Small intestine (tissue), 7 donors: ENCODE results near the gene CLSTN3. TPM values are rescaled to one million over a fixed set of nuclear protein-coding genes. Genes with fewer than 3 reads are reported as not detected.

Experiments
- DNase-seq, 2 donors: peaks; one replicate each; pipeline versions ENCODE4 v3.0.0 to v3.0.0-alpha.2; 2013
- FAIRE-seq: peaks from 2 replicates; lab custom pipeline; 2012; peaks lifted over from hg19 to GRCh38; lab: Jason Lieb, UNC
- H3K27ac ChIP-seq, 3 donors: one replicate each; pipeline ENCODE4 v1.5.1; 2013; ENCODE audit warnings: low read length in 2 of 3, mild to moderate bottlenecking in 2 of 3, control low read depth in 1 of 3, inconsistent platforms in 1 of 3, low read depth in 1 of 3, moderate library complexity in 1 of 3
- H3K27me3 ChIP-seq, 3 donors: one replicate each; pipeline ENCODE4 v1.6.1; 2013; ENCODE audit warnings: low read length in 3 of 3, inconsistent platforms in 1 of 3; ENCODE audit not compliant: control insufficient read depth in 3 of 3, insufficient read depth in 3 of 3
- H3K36me3 ChIP-seq, 3 donors: one replicate each; pipeline ENCODE4 v1.6.1; 2013; ENCODE audit warnings: low read length in 3 of 3, inconsistent platforms in 1 of 3, low read depth in 1 of 3, mild to moderate bottlenecking in 1 of 3, moderate library complexity in 1 of 3; ENCODE audit not compliant: control insufficient read depth in 3 of 3, insufficient read depth in 2 of 3
- H3K4me1 ChIP-seq, 3 donors: one replicate each; pipeline ENCODE4 v1.6.1; 2013; ENCODE audit warnings: low read length in 2 of 3, inconsistent platforms in 1 of 3, low read depth in 1 of 3, mild to moderate bottlenecking in 1 of 3, moderate library complexity in 1 of 3; ENCODE audit not compliant: control insufficient read depth in 3 of 3, insufficient read depth in 2 of 3
- H3K4me3 ChIP-seq, 3 donors: one replicate each; pipeline ENCODE4 v1.5.1; 2013; ENCODE audit warnings: low read length in 3 of 3, control low read depth in 1 of 3, inconsistent platforms in 1 of 3, low read depth in 1 of 3, mild to moderate bottlenecking in 1 of 3, moderate library complexity in 1 of 3
- H3K9me3 ChIP-seq, 2 donors: one replicate each; pipeline ENCODE4 v1.6.1; 2013; ENCODE audit warnings: low read depth in 1 of 2, low read length in 1 of 2; ENCODE audit not compliant: control insufficient read depth in 2 of 2, insufficient read depth in 1 of 2
- WGBS, 3 donors: extraction: QIAGEN DNeasy Blood & Tissue Kit; methylation state at CpG; one replicate each; pipeline ENCODE4 v1.1.7; 2013; 5-methylcytosine and 5-hydroxymethylcytosine counted together
- polyA plus RNA-seq, 4 donors: library from polyadenylated mRNA; stranded (reverse) in 3 of 4; unstranded in 1 of 4; fragments of 200-250 nt in 3 of 4; fragments of 120-200 nt in 1 of 4; gene quantifications; one replicate each; pipeline versions ENCODE4 v1.2.1 to v1.2.3, GENCODE V29; 2013
- donor health status: healthy with polysubstance abuse.
- donor health status: control.
- donor health status: control.
- donor health status: Bipolar disorder and iron deficiency.
- donor health status: healthy.

Gene CLSTN3
- polyA plus RNA-seq, 4 donors: 6.5 to 61.6 (median 13.8) TPM

DNA sequence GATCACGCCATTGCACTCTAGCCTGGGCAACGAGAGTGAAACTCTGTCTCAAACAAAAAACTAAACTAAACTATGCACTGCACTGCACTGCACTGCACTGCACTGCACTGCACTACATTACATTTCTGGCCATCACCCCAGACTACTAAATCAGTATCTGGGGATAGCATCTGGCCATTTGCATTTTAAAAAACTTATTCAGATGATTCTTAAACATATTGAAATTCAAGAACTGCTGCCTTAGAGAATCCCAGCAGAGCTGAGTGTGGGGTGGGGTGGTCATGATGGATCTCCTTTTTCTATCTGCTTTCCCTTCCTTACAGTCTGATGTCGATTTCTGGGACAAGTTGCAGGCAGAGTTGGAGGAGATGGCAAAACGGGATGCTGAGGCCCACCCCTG lies 72.9 kb downstream of the CLSTN3 start:
- H3K36me3 ChIP-seq: peaks cover 9 to 32% (median 12%) of the 10 kb centered on the region in 3 donors
- no peak for FAIRE-seq

DNA sequence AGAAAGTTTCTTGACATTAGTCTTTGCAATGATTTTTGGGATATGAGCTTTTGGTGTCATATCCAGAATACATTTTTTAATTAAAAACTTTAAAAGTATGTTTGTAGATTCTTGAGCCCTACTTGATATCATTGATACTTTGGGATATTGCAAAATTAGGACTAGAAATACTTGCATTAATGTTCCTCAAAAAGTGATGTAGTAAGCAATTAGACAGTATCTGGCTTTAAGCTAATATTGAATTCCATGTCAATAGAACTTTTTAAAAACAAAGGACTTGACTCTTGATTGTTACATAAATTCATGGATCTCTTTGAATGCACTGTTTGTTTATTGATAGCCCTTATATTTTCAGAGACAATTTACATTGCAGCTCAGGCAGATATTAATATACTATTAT lies 74.9 kb downstream of the CLSTN3 start:
- no peak for FAIRE-seq
- no peaks in the 10 kb centered on the region for H3K4me1 ChIP-seq
- H3K9me3 ChIP-seq: peaks cover 0 to 8% of the 10 kb centered on the region in 2 donors
- no peaks in the 10 kb centered on the region for H3K27me3 ChIP-seq
- DNase-seq: no peak
- H3K27ac ChIP-seq: no peak overlapping the region
- H3K36me3 ChIP-seq: peaks cover 18 to 47% (median 19%) of the 10 kb centered on the region in 3 donors
- no peak overlapping the region for H3K4me3 ChIP-seq

More for the DNA sequence above, 72.9 kb downstream of the CLSTN3 start:
- H3K4me1 ChIP-seq: peaks cover 0 to 5% (median 0%) of the 10 kb centered on the region in 3 donors
- no peak overlapping the region for H3K4me3 ChIP-seq
- DNase-seq: no peak
- H3K27ac ChIP-seq: no peak overlapping the region
- 93 to 94% (median 93%) methylated on average over 4 of the region's 4 CpGs for WGBS, 3 donors
- no peaks in the 10 kb centered on the region for H3K9me3 ChIP-seq
- no peaks in the 10 kb centered on the region for H3K27me3 ChIP-seq

DNA sequence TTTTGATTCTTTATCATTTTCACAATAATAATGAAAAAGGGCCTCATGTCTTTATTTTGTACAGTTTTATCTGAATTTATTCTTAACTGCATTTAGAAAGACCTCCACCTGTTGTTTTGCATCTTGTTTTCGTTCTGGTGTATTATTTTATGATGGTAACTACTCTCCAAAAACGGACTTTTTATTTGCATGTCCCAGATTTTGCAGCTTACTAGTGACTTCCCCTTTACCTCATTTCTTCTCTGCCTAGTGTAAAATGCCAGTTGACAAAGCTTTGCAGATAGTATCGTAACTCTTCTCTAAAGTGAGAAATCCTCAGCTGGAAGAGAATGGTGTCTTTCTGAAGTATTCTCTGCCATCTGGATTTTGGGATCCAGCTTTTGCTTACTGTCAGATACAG lies 76.5 kb downstream of the CLSTN3 start:
- Histone ChIP-seq H3K27ac (no peak overlapping the region), H3K4me1 (no peaks in the 10 kb centered on the region), H3K4me3 (no peak overlapping the region), H3K9me3 (peaks cover 0 to 14% of the 10 kb centered on the region in 2 donors), H3K36me3 (peaks cover 23 to 52% (median 28%) of the 10 kb centered on the region in 3 donors), H3K27me3 (no peaks in the 10 kb centered on the region)
- no peak for DNase-seq
- no peak for FAIRE-seq
- 85 to 91% (median 90%) methylated on average over 3 of the region's 3 CpGs for WGBS, 3 donors

DNA sequence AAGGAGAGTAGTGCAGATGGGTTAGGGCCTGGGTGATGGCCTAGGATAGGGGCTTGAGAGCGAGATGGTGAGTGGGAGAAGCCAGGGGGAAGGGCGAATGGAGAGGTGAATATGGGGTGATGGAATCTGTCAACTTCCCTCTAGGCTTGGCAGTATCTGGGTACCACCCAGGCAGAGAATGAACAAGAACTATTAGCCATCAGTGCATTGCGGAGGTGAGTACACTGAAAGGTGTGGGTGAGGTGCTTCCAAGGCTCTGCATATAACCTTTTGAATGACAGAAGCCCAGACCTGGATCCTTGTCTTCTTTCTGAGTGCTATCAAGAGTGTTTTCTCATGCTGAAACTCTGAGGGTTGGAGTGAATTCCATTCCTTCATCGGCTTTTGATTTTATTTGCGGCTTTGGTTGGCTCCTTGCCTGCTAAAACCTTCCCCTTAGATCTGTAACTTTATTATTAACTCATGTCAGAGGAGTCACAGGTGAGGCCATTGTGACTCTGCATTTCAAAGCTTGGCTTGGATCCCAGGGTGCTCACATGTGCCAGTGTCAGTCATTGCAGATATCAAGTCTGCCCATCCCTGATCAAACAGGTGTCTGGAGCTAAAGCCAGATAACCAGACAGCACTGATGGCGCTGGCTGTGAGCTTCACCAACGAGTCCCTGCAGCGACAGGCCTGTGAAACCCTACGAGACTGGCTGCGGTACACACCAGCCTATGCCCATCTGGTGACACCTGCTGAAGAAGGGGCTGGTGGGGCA lies 77.9 kb downstream of the CLSTN3 start:
- 64 to 87% (median 71%) methylated on average over 10 of the region's 10 CpGs for WGBS, 3 donors
- H3K36me3 ChIP-seq: peaks cover 18 to 45% (median 25%) of the 10 kb centered on the region in 3 donors

More for the DNA sequence above, 77.9 kb downstream of the CLSTN3 start:
- Histone ChIP-seq H3K9me3 (peaks cover 0 to 19% of the 10 kb centered on the region in 2 donors), H3K4me1 (no peaks in the 10 kb centered on the region), H3K27me3 (no peaks in the 10 kb centered on the region), H3K27ac (no peak overlapping the region), H3K4me3 (no peak overlapping the region)
- FAIRE-seq (no peak), DNase-seq (peak in 1 of 2 donors; percentile 21)

Other genes starting within 250 kb of the CLSTN3 start
- 1 to 10 TPM; 3.6 to 8.2 (median 4.7) TPM for gene LRRC23, start 225.5 kb upstream of the CLSTN3 start, polyA plus RNA-seq
- gene ENO2, start 215.8 kb upstream of the CLSTN3 start, polyA plus RNA-seq: 10 to 100 TPM in 1 of 4 donors, 1 to 10 TPM in 2, under 1 TPM in 1; 0.67 to 19.1 (median 3.1) TPM
- gene ATN1, start 202.4 kb upstream of the CLSTN3 start, polyA plus RNA-seq: 10 to 100 TPM; 34.0 to 63.3 (median 46.2) TPM
- not detected for gene RNU7-1, start 186.6 kb upstream of the CLSTN3 start, polyA plus RNA-seq
- gene C12orf57, start 186.3 kb upstream of the CLSTN3 start, polyA plus RNA-seq: 100 to 1,000 TPM; 119 to 379 (median 273) TPM
- 10 to 100 TPM; 37.4 to 81.1 (median 58.7) TPM for gene PTPN6, start 179.0 kb upstream of the CLSTN3 start, polyA plus RNA-seq
- 100 to 1,000 TPM; 165 to 311 (median 212) TPM for gene PHB2, start 159.7 kb upstream of the CLSTN3 start, polyA plus RNA-seq
- gene EMG1, start 159.5 kb upstream of the CLSTN3 start, polyA plus RNA-seq: 10 to 100 TPM; 12.3 to 39.3 (median 23.2) TPM
- 10 to 100 TPM; 67.8 to 95.9 (median 77.3) TPM for gene LPCAT3, start 111.9 kb upstream of the CLSTN3 start, polyA plus RNA-seq
- gene C1S, start 69.7 kb upstream of the CLSTN3 start, polyA plus RNA-seq: 100 to 1,000 TPM in 1 of 4 donors, 10 to 100 TPM in 2, 1 to 10 TPM in 1; 4.7 to 196 (median 35.0) TPM
- 100 to 1,000 TPM in 1 of 4 donors, 10 to 100 TPM in 2, 1 to 10 TPM in 1; 4.5 to 254 (median 22.9) TPM for gene C1R, start 37.9 kb upstream of the CLSTN3 start, polyA plus RNA-seq
- 10 to 100 TPM in 3 of 4 donors, 1 to 10 TPM in 1; 10.0 to 77.1 (median 22.1) TPM for gene C1RL, start 21.2 kb upstream of the CLSTN3 start, polyA plus RNA-seq
- gene RBP5, start 1.5 kb upstream of the CLSTN3 start, polyA plus RNA-seq: 10 to 100 TPM in 2 of 4 donors, 1 to 10 TPM in 1, under 1 TPM in 1; 0.67 to 19.0 (median 7.8) TPM
- gene PEX5, start 59.3 kb downstream of the CLSTN3 start, polyA plus RNA-seq: 10 to 100 TPM; 17.8 to 40.3 (median 28.2) TPM
- gene ACSM4, start 173.7 kb downstream of the CLSTN3 start, polyA plus RNA-seq: not detected